MCF 10A (cell line): Measurements from ENCODE around the gene PVALB. TPM values are rescaled to one million over a fixed set of nuclear protein-coding genes. Genes with fewer than 3 reads are reported as not detected.

Experiments
- Bru-seq: library from RNA; stranded (reverse); fragments of 400-500 nt; gene quantifications from one replicate; lab custom pipeline; 2021; lab: Mats Ljungman, UMichigan
- BruChase-seq, 2 experiments: library from RNA; stranded (reverse); fragments of 400-500 nt; gene quantifications; one replicate each; lab custom pipeline; 2021; lab: Mats Ljungman, UMichigan
- BruUV-seq: library from RNA; stranded (reverse); fragments of 400-500 nt; replicated peaks from 2 replicates; lab custom pipeline; 2021; lab: Mats Ljungman, UMichigan
- CTCF ChIA-PET: fragments of 300-600 bp; sonication (Branson Sonifier 250); formaldehyde crosslinking; extraction: SDS; loops from one replicate; lab custom pipeline; 2021; ENCODE audit warnings: antibody characterized with exemption, inconsistent platforms; lab: Yijun Ruan, JAX
- POLR2A ChIA-PET: fragments of 300-600, 350-650 bp; sonication (Branson Sonifier 250); formaldehyde crosslinking; extraction: SDS; loops from one replicate; lab custom pipeline; 2020; ENCODE audit warnings: antibody characterized with exemption, inconsistent platforms; lab: Yijun Ruan, JAX
- DNase-seq: peaks from one replicate; pipeline ENCODE4 v3.0.0-alpha.2; 2018; ENCODE audit not compliant: unreplicated experiment
- H3K27ac Mint-ChIP-seq: one replicate; pipeline ENCODE4 v1.8.0; 2022; ENCODE audit warnings: mild to moderate bottlenecking, low read depth, mixed read lengths; ENCODE audit not compliant: unreplicated experiment
- H3K27me3 Mint-ChIP-seq: one replicate; pipeline ENCODE4 v1.8.0; 2022; ENCODE audit warnings: mixed read lengths; ENCODE audit not compliant: insufficient read depth, unreplicated experiment
- H3K36me3 Mint-ChIP-seq: one replicate; pipeline ENCODE4 v1.8.0; 2022; ENCODE audit warnings: mild to moderate bottlenecking, moderate library complexity, mixed read lengths; ENCODE audit not compliant: insufficient read depth, unreplicated experiment
- H3K4me1 Mint-ChIP-seq: one replicate; pipeline ENCODE4 v1.8.0; 2022; ENCODE audit warnings: mixed read lengths; ENCODE audit not compliant: insufficient read depth, unreplicated experiment
- H3K4me3 Mint-ChIP-seq: one replicate; pipeline ENCODE4 v1.8.0; 2022; ENCODE audit warnings: mild to moderate bottlenecking, moderate library complexity, mixed read lengths; ENCODE audit not compliant: unreplicated experiment
- H3K9me3 Mint-ChIP-seq: one replicate; pipeline ENCODE4 v1.8.0; 2022; ENCODE audit warnings: mixed read lengths; ENCODE audit not compliant: unreplicated experiment
- intact Hi-C: fragments of 100-400 bp; cut with micrococcal nuclease; formaldehyde crosslinking; loops from 2 replicates; pipeline ENCODE4 v1.14.1; 2022
- long read RNA-seq: library from polyadenylated mRNA; stranded (forward); transcript quantifications from one replicate; pipeline ENCODE4 v2.0.0, GENCODE V29; 2022
- total RNA-seq: library from RNA; stranded (reverse); gene quantifications from 2 replicates; pipeline ENCODE4 v1.2.3, GENCODE V29; 2022
- TF ChIP-seq, protein P1 (sequence below): fragments of 200-600 bp; IDR thresholded peaks from one replicate; pipeline ENCODE4 v1.8.0; 2022; ENCODE audit warnings: antibody characterized with exemption, mild to moderate bottlenecking; ENCODE audit not compliant: unreplicated experiment

The PVALB gene, protein sequence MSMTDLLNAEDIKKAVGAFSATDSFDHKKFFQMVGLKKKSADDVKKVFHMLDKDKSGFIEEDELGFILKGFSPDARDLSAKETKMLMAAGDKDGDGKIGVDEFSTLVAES
- total RNA-seq, result not detected in 2 replicates
- not detected for Bru-seq, nascent RNA
- not detected for BruChase-seq, experiment 1, labeled RNA remaining after a 6-hour chase
- BruChase-seq, experiment 2, labeled RNA remaining after a 2-hour chase, result not detected
- long read RNA-seq, result 0 reads

DNA sequence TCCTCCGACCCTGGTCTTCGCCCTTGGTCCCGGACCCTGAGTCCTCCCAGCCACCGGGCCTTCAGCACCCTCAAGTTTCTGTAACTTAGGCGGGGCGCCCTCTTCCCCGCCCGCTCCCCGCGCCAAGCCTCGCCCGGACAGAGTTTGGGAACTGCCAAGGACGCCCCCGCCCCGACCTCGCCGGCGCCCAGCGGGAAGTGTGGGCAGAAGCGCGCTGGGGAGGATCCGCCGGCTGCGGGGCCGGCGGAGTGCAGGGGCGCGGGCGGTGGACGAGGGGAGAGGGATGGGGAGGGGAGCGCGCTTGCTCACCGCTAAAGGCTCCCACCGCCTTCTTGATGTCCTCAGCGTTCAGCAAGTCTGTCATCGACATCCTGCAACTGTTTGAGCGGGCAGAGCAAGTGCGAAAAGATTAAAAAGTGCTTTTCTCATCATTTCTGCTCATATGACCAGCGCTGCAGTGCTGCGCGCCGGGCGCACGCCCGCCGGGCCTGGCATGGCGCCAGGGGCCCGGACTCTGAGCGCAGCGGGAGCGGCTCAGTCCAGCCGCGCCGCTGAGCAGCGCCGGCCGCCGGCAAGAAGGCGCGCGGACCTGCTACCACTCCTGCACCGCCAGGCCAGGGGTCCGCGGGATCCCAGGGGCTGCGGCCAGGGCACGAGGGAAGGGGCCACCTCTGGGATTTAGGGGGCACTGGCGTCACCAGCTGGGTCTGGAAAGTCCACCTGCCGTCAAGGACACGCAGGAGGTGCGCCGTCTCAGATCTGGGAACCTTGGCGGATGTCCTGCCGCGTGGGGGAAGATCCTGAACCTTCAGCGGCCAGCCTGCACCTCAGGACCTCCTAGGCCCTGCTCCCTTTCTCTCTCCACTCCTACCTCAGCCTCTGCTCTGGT lies at the start of gene PVALB:
TSS of gene PVALB (minus strand) at position 400 of the 889 bp plus-strand sequence. CDS start at position 370, 30 bp downstream.
- intact Hi-C loops, result no loop called here
- ChIA-PET POLR2A (no interaction called here), CTCF (interaction anchor here (1.6 kb wide), 1 partner anchor 39 kb away, joined by 4 read pairs; no protein-coding TSS in a partner anchor)
- peaks cover 87% of the 10 kb centered on the region for H3K27me3 Mint-ChIP-seq
- H3K9me3 Mint-ChIP-seq, result no peaks in the 10 kb centered on the region
- TF ChIP-seq, protein P1, sequence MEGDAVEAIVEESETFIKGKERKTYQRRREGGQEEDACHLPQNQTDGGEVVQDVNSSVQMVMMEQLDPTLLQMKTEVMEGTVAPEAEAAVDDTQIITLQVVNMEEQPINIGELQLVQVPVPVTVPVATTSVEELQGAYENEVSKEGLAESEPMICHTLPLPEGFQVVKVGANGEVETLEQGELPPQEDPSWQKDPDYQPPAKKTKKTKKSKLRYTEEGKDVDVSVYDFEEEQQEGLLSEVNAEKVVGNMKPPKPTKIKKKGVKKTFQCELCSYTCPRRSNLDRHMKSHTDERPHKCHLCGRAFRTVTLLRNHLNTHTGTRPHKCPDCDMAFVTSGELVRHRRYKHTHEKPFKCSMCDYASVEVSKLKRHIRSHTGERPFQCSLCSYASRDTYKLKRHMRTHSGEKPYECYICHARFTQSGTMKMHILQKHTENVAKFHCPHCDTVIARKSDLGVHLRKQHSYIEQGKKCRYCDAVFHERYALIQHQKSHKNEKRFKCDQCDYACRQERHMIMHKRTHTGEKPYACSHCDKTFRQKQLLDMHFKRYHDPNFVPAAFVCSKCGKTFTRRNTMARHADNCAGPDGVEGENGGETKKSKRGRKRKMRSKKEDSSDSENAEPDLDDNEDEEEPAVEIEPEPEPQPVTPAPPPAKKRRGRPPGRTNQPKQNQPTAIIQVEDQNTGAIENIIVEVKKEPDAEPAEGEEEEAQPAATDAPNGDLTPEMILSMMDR, result no peak
- no peak within 1 kb of the TSS for H3K27ac Mint-ChIP-seq
- DNase-seq, result peak; percentile 13
- BruUV-seq, result no TSS peak
- peaks cover 5% of the 10 kb centered on the region for H3K4me1 Mint-ChIP-seq
- no peak within 1 kb of the TSS for H3K4me3 Mint-ChIP-seq
- no peaks in the 10 kb centered on the region for H3K36me3 Mint-ChIP-seq

DNA sequence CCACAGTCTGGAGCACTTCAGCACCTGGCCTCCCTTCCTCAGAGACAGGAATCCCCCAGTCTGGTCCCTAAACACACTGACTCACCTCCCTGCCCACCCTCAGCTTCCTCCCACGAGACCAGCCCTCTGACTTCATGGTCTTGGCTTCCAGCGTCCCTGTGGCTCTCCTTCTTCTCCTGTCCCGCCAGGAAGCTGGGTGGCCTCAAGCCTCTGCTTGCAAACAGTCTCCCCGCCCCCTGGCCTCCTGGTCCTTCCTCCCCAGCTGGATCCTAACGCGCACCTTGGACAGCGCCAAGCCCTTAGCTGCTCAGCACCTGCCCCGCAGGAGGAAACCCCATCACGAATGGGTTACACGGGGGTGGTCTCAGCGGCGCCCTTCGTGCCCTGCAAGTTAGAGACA lies 48.5 kb upstream of the PVALB start:
- H3K36me3 Mint-ChIP-seq, result no peaks in the 10 kb centered on the region
- peak; percentile 32 for DNase-seq
- BruUV-seq, result no TSS peak
- H3K27me3 Mint-ChIP-seq, result peaks cover 28% of the 10 kb centered on the region
- no peaks in the 10 kb centered on the region for H3K9me3 Mint-ChIP-seq
- ChIA-PET CTCF (interaction anchor here (0.6 to 8.6 kb wide), 8 partner anchors 9 to 334 kb away, joined by 3 to 93 read pairs (median 4); no protein-coding TSS in a partner anchor), POLR2A (interaction anchor here (1.0 kb wide), 1 partner anchor 327 kb away, joined by 3 read pairs; no protein-coding TSS in a partner anchor)
- TF ChIP-seq, protein P1, result no peak
- H3K4me1 Mint-ChIP-seq, result peaks cover 8% of the 10 kb centered on the region
- H3K4me3 Mint-ChIP-seq, result no peak overlapping the region
- no peak overlapping the region for H3K27ac Mint-ChIP-seq
- intact Hi-C loops, result no loop called here

DNA sequence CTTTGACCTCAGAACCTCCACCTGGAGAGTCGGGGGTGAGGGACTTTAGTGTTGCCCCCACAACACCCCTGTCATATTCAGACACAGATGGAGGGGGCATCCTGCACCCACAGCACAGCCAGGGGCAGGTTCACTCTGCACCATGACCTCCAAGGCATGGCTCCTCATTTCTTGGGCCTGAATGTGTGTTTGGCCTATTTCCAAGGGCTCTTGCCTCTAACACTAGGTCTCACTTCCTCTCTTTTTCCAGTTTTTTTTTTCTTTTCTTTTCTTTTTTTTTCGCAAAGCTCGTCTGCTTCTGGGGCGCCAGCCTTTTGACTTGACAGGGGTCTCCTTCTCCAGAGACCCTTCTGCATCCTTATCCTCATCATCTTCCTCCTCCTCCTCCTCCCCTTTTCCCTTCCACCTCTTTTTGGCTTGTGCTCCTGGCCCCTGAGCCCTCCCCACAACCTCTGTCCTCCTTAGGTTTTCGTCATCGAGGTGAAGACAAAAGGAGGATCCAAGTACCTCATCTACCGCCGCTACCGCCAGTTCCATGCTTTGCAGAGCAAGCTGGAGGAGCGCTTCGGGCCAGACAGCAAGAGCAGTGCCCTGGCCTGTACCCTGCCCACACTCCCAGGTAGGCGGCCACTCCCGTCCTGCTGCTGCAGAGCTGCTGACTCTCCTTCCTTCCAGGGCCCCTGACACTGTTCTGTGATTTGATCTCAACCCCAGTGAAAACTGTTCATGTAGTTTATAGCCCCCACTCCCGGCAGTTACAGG lies 47.8 kb upstream of the PVALB start:
- H3K4me3 Mint-ChIP-seq, result no peak overlapping the region
- H3K4me1 Mint-ChIP-seq, result peaks cover 13% of the 10 kb centered on the region
- intact Hi-C loops, result no loop called here
- H3K36me3 Mint-ChIP-seq, result no peaks in the 10 kb centered on the region
- TF ChIP-seq, protein P1, result no peak
- BruUV-seq, result no TSS peak
- DNase-seq, result no peak
- no peaks in the 10 kb centered on the region for H3K9me3 Mint-ChIP-seq
- POLR2A ChIA-PET, result interaction anchor here (1.0 kb wide), 1 partner anchor 327 kb away, joined by 3 read pairs; no protein-coding TSS in a partner anchor
- peaks cover 28% of the 10 kb centered on the region for H3K27me3 Mint-ChIP-seq
- H3K27ac Mint-ChIP-seq, result no peak overlapping the region
- CTCF ChIA-PET, result interaction anchor here (0.6 to 8.6 kb wide), 7 partner anchors 8 to 335 kb away, joined by 3 to 93 read pairs (median 4); no protein-coding TSS in a partner anchor
